ENCODE results near the gene KCNH2. TPM values are rescaled to one million over a fixed set of nuclear protein-coding genes. Genes with fewer than 3 reads are reported as not detected.

The KCNH2 gene
- polyA plus RNA-seq, 10 donors, result 10.6 to 19.5 (median 16.0) TPM

DNA sequence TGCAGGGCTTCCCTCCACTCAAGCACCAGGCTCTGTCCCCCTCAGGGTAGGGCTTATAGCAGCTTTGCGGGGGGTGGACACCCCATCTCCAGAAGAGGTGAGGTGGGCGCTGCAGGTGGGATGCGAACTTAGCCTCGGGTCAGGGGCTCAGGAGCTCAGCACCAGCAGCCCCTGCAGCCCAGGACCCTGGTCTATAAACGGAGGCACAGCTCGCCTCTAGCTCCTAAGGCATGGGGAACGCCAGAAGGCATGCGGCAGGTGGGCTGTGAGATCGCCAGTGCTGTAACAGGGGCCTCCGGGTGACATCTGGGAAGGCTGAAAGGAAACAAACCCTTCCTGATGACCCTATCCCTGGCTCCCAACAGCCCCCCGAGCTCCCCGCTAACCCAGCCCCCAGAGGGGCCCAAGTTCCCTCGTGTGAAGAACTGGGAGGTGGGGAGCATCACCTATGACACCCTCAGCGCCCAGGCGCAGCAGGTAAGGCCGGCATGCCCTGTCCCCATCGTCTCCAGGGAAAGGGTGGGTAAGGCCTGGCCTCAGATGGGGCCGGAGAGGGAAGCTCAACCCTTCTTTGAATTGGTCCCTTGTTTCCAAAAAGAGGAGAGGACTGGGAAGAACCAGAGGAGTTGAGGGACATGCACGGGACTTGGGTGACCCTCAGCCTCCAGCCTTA, 16.9 kb upstream of the KCNH2 start:
- no peak for DNase-seq

DNA sequence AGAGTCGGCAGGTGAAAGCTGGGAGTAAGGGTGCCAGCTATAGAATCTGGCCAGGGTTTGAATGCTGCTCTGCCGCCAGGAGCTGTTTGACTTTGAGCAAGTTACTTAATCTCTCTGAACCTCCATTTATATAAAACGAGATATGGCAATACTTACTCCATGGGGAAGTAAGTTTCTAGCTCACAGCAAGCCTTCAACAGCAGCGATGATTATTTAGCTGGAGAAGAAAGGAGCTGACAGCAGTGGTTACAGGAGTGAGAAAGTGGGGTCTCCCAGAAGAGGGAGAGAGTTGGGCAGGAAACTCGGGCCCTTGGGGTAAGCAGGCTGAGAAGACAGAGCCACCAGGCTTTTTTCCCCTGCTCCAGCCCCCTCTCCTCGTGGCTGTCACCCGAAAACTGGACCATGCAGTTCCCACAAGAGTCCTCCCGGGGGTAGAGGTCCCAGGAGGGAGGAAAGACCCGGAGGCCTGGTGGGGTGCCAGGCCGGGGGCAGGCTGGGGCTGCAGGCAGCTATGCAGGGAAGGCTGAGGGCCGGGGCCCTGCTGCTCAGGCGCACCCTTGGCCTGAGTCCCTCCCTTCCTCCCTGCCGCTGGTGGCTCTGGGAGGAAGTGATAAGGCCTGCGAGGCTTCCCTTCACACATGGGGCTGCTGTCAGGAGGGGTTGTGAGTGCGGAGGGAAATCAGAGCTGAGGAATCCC, 16.2 kb upstream of the KCNH2 start:
- DNase-seq, result no peak

DNA sequence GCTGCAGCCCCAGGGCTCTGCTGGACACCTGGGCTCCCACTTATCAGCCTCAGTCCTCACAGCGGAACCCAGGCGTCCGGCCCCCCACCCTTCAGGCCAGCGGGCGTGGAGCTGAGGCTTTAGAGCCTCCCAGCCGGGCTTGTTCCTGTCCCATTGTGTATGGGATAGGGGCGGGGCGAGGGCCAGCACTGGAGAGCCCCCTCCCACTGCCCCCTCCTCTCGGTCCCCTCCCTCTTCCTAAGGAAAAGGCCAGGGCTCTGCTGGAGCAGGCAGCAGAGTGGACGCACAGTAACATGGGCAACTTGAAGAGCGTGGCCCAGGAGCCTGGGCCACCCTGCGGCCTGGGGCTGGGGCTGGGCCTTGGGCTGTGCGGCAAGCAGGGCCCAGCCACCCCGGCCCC, 15.4 kb upstream of the KCNH2 start:
- DNase-seq, result no peak

DNA sequence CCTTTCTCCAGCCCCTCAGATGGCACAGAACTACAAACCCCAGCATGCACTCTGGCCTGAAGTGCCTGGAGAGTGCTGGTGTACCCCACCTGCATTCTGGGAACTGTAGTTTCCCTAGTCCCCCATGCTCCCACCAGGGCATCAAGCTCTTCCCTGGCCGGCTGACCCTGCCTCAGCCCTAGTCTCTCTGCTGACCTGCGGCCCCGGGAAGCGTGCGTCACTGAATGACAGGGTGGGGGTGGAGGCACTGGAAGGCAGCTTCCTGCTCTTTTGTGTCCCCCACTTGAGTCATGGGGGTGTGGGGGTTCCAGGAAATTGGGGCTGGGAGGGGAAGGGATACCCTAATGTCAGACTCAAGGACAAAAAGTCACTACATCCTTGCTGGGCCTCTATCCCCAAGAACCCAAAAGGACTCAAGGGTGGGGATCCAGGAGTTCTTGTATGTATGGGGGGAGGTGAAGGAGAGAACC, 14.7 kb upstream of the KCNH2 start:
- DNase-seq, result peak in 1 of 3 donors; percentile 64

DNA sequence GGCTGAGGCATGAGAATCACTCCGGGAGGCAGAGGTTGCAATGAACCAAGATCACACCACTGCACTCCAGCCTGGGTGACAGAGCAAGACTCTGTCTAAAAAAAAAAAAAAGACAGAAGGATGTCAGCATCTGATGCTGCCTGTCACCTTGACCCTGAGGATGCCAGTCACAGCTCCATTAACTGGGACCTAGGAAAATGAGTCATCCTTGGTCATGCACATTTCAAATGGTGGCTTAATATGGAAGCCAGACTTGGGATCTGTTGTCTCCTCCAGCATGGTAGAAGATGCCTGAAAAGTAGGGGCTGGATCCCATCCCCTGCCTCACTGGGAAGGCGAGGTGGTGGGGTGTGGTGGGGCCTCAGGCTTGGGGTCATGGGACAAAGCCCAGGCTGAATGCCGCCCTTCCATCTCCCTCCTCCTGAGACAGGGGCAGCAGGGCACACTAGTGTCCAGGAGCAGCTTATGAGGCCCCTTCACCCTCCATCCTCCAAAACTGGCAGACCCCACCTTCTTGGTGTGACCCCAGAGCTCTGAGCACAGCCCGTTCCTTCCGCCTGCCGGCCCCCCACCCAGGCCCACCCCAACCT, 14.0 kb upstream of the KCNH2 start:
- no peak for DNase-seq

DNA sequence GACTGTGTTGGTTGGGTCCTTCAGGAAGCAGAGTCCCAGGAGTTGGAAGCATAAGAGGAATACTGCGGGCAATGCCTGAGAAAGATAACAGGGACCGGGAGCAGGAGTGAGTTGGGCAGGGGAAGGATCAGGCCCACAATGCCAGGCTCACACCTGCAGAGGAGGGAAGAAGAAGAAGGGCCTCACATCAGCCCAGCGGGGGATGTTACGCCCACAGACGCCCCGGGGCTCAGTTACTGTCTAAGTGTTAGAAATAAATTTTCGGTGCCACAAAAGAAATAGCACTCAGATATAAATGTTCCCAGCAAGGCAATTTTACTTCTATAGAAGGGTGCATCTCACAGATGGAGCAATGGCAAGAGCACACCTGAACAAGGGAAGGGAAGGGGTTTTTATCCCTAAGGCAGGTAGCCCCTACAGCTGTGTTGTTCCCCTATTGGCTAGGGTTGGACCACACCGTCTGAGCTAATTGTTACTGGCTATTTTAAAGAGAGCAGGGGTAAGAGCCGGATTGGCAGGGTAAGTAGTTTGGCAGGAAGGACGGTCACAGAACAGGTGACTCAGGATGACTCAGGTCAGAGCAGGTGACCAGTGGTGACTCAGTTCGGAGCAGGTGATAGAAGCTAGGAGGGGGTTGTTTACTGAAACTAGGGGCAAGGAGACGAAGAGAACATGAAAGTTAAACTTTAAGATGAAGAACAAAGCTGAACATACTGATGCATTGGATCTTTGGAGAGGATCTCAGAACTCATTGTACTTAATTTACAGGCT, 12.5 kb upstream of the KCNH2 start, which contains the start of gene NOS3:
Gene NOS3 (plus strand): TSS at position 602 of the 771 bp plus-strand sequence. CDS start 2,787 bp downstream, outside the sequence.
- DNase-seq, result no peak

DNA sequence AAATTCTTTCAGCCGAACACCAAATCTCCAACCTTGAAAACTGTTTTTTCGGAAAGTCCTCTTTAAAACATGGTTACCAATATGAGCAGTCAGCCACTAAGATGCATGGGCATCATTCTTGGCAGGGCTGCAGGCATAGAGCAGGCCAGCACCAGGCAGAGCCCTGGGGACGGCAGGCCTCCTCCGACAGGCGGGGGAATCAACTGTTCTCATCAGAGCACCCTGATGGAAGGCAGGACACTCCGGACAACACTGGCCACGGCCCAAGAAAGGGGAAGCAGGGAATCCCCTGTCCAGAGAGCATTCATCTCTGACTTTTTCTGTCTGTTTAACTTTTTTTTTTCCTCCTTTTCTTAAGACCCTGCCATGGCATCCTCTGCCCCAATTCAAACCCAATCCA, 11.3 kb upstream of the KCNH2 start:
- DNase-seq, result peak in 1 of 3 donors; percentile 4

DNA sequence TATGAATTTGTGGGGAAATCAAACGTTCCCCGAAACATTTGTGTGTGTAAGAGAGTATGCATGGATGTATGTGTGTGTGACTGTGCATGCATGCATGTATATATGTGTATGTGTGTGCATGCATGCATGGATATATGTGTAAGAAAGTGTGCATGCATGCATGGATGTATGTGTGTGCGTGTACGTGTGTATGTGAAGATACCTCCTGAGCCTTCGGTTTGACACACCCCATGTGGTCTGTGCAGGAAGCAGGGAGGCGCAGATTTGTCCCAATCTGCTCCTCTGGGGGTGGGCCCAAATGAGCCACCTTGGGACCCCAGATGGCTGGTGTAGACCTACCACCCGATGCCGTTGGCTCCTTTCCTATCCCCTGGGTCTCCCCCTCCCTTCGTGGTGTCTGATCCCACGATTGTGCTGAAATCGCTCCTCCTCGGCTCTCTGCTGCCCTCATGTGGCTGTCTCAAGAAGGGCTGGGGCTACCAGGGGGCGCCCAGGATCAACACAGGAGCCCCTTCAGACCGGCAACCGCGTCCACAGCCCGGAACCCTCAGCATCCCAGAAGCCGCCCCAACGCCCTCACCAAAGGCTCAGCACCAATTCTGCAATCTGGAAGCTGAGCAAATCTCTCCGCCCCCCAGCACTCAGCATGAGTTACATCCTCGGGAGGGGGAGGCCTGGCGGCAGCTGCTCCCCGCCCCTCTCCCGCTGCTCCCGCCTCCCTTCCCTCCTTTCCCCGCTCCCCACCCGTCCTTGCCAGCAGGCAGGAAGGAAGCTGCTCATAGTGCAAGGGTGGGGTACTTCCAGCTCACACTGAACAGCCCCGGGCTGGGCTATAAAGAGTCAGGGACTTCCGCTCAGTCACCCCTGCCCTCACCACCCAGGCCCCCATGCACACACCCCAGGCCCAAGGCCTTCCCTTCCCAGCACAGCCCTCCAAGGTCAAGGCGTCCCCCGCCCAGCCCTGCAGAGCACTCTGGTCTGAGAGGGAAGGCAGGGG, 10.4 kb upstream of the KCNH2 start:
- DNase-seq, result peak in 2 of 3 donors; percentile 66 to 85

DNA sequence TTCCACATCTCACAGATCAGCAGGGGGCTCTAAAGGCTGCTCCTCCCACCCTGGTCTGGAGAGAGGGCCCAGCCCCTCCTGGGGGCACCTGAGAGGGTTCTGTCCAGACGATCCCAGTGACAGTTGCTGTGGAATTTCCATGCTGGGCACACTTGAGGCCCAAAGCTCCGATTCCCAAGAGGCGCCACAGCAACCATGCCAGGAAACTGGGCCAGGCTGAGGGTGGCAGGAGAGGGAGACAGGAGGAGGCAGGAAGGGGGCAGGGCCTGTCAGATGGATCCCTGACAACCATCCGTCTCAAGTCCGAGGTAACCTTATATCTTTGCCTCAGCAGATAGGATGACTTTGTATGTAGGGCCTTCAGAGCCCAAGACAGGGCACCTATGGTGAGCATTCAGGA, 8.4 kb upstream of the KCNH2 start:
- DNase-seq, result no peak

DNA sequence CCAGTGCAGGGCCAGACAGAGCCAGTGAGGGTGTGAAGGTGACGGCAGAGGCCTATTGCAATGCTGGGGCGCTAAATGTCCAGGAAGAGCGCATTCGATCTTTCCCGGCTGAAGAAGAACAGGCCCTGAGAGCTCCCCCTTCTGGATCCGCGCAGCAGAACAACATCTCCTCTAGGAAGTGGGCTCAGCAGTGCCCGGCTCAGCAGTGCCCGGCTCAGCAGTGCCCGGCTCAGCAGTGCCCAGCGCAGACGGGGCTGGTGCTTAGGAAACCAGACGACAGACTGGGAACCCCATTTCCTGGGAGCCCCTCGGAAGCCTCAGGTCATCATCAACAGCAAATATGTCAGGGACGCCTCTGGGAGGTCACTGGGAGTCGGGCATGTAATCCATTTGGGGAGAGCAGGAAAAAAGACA, 8.0 kb upstream of the KCNH2 start:
- peak in 1 of 3 donors; percentile 65 for DNase-seq

DNA sequence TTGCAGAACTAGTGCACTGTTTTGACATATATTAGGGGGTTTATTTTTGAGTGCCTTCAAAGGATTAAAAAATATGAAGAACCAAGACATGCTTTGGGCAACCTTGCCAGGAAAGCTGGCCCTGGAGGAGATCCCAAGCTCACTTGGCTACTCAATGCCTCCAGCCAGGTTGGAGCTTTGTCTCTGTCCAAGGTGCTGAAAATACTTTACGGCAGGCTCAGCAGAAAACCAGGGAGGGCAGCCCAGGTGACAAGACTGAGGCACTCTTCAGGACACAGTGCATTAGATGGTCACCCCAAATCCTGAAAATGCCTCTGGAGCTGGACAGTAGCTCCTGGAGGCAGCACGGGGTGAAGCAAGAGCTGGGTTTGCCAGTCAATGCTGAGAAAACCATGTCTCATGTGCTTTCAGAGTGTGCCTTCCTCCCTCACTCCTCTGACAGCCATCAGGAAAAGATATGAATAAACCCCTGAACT, 5.8 kb upstream of the KCNH2 start:
- DNase-seq, result peak in 2 of 3 donors; percentile 59 to 68

DNA sequence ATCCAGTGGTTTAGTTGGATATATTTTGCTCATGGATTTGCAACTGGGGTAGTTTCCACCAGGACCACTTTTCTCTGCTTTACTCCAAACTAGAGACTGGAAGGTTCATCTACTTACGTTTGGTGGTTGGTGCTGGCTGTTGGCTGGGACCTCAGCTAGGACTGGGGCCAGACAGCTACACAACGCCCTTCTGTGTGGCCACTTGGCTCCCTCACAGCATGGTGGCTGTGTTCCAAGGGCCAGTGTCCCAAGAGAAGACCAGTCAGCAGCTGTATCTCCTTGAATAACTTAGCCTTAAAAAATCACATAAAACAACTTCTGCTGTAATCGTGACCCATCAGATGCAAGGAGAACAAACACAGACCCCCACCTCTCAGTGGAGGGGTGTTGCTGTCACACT, 4.2 kb upstream of the KCNH2 start:
- no peak for DNase-seq

DNA sequence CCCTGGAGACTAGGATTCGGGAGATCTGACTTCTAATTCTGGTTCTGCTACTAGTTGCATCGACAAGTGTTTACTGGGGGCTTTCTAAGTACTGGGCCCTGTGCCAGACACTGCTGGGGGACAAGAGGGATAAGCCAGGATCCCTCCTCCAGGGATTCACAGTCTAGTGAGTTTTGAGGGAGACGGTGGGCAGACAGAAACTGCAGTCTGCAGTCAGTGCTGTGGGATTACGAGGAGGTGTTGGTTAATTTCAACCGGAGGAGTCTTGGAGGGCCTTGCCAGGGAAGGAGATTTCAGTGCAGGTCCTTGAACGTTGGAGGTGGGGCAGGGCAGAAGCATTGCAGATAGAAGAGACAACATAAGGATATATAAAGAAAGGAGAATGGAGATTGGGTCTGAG, 3.5 kb upstream of the KCNH2 start:
- no peak for DNase-seq

DNA sequence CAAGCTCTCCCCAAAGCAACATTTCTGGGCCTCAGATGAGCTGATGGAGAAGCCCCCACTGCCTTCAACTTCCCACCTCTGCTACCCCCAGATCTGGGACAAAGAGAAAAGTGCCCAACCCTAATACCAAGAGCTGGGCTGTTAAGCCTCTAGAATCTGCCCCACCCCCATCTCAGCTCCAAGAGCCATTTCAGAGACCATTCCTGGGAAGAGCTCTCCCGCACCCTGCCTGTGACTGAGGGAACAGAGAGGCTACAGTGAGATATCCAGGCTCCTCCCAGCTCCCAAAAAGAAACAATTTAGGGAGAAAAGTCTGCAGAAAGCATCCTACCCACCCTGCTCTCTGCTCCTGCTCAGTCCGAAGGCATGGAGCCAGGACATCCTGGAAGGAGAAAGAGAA, 2.5 kb upstream of the KCNH2 start:
- peak in 1 of 3 donors; percentile 56 for DNase-seq

DNA sequence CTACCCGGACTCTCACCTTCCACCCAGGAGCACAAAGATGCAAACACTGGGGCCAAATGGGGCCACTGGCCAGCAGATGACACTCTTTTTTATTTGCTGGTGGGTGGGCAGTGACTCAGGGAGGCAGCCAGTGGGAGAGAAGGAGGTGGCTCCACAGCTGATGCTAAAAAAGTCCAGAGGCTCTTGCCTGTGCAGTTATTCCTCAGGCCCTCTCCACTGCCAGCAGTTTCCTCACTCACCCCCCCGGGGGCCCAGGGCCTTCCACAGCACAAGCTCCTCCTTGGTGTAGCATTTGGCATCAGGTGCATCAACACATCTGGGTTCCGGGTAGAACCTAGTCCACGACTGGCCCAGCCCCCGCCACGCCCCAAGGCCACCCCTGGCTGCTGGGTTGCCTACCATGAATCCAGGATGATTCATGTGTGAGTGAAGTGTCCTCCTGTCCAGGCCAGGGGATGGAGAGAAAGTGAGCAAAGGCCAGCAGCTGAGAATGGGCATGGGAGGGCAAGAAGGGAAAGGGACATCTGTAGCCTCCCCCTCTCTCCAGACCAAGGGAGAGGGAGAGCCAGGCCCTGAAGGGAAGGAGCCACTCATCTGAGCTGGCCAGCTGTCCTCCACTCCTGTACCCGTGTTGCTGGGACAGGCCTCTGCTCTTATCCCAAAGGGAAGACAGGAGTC, 1.7 kb upstream of the KCNH2 start:
- DNase-seq, result no peak

DNA sequence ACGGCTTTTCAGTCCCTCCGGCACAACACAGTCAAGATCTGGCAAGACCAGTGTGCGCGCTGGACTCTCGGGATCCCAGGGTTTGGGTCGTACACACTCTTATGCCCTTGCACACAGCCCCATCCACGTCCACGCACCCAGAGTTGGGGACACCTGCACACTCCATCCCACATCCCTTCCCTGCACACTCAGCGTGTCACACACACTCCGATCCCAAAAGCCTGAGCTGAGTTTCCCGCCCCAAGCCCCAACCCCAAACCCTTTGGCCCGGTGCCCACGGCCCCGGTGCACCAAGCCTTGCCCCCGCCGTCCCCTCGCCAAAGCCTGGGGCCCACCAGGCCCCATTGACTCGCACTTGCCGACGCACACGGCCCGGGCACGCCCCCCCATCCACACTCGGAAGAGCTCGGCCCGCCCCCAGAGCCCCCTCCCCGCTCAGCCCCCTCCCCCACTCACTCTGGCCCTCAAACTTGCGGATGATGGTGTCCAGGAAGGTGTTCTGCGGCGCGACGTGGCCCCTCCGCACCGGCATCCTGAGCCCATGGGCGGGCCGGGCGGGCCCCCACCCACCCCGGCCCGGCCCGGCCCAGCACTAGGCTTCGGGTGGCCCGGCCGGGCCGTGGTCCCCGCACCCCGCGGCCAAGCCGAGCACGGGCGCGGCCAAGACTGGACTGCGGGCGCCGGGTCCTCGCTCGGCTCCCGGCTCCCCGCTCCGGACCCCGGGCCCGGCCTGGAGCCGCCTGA, 567 bp downstream of the KCNH2 start:
- no peak for DNase-seq

DNA sequence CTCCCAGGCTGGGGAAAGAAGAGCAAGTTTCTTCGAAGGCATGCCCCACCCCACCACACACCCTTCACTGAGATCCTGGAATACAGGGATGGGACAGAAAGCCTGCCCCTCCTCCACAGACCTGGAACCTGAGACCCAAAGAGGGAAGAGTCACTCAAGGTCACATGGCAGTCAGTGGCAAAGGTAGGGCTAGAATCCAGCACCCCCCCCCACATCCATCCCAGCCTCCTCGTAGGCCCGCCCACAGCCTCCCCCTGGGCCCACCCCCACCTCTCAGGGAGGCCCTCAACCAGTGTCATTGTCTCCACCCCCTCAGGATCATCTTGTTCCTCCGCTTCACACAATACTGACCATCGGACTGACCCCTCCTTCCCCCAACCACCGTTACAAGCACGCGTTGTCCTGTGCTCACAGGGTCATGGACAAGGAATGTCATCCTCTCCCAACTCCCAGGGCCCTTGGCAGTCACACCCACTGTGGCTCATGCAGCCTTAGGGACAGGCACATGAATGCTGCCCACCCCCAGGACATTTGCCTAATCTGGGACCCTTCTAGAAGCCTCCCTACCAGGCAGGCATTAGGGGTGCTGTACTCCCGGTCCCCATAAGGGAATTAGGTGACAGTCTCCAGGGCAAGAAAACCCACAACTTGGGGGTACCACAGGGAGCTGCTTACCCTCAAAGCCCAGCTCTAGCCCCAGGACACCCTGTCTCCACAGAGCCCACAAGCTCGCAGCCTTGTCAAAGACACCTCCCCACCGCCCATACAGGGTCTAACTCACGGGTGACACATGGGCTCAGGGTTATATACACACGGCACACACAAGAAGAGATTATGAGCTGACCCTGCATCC, 1.4 kb downstream of the KCNH2 start:
- DNase-seq, result no peak
